Pulmonary artery endothelial cell (primary cell): ENCODE data around the gene TAF1. TPM values are rescaled to one million over a fixed set of nuclear protein-coding genes. Genes with fewer than 3 reads are reported as not detected.
"Not testable (repeated sequence)": the region's sequence is repeated elsewhere in the genome, so short reads cannot be mapped to it uniquely, and the experiment has no call there.

Experiments used
- DNase-seq: peaks from one replicate; pipeline ENCODE4 v3.0.0-alpha.2; 2011; ENCODE audit warnings: low read depth, low spot score
- total RNA-seq: library from RNA; depleted of rRNA; stranded (reverse); fragments of >200 nt; gene quantifications from 2 replicates; pipeline ENCODE4 v1.2.3, GENCODE V29; 2014

Gene TAF1
- total RNA-seq, 1 donor from 2014 or later: 37.2 TPM

DNA sequence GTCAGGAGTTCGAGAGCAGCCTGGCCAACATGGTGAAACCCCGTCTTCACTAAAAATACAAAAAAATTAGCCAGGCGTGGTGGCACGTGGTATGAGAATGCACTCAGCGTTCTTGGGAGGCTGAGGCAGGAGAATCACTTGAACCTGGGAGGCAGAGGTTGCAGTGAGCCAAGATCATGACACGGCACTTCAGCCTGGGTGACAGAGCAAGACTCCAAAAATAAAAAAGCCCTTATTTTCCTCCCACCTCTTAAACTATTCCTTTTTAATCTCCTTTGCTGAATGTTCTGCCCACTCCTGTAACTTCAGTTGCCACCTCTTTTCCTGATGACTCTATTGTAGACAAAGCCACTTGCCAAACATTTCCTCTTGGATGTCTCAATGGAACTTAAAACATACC is 72.6 kb downstream of the TAF1 start:
- no peak for DNase-seq

DNA sequence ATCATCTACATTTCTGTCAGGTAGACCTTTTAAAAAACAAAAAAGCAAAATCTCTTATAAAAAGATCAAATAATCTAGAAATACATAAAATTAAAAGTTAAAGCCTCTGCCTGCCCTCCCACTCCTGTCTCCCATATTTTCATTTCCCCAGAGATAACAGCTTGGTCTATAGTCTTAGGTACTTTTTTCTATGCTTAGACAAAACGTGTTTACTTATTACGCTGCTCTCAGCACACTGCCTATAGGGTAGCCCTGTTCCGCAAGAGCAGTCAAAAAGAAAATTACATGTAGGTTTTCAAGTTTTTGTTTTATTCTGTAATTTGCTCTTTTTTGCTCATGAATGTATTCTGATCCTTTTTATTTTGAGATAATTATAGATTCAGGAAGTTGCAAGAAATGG is 73.3 kb downstream of the TAF1 start:
- no peak for DNase-seq

DNA sequence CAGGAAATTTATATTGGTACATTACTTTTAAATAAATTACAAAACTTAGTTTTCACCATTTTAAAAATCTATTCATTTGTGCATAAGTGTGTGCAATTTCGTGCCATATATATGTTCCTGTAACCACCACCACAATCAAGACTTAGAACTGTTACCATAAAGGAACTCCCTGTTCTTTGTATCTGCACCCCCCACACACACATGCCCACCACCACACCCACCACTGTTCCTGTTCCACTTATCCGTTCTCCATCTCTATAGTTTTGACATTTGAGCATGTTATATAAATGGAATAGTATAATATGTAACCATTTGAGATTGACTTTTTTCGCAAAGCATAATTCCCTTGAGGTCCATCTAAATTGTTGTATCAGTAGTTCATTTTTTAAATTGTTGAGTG is 73.7 kb downstream of the TAF1 start:
- DNase-seq: no peak

DNA sequence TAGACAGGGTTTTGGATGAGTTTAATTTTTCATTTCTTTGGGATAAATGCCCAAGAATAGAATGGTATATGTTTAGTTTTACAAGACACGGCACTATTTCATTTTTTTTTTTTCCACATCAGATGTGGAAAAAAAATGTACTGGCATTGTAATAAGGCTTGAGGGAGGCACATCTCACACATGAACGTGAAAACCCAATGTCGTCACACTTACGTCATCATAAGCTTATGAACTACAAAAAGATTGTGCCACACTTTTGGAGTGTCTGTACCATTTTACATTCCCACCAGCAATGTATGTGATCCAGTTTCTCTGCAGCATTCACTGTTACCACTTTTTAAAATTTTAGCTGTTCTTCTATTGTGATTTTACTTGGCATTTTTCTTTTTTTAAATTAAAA is 74.2 kb downstream of the TAF1 start:
- DNase-seq: no peak

DNA sequence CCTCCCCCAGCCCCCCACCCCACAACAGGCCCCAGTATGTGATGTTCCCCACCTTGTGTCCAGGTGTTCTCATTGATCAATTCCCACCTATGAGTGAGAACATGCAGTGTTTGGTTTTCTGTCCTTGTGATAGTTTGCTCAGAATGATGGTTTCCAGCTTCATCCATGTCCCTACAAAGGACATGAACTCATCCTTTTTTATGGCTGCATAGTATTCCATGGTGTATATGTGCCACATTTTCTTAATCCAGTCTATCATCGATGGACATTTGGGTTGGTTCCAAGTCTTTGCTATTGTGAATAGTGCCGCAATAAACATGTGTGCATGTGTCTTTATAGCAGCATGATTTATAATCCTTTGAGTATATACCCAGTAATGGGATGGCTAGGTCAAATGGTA is 75.7 kb downstream of the TAF1 start:
- DNase-seq: not testable (repeated sequence)

DNA sequence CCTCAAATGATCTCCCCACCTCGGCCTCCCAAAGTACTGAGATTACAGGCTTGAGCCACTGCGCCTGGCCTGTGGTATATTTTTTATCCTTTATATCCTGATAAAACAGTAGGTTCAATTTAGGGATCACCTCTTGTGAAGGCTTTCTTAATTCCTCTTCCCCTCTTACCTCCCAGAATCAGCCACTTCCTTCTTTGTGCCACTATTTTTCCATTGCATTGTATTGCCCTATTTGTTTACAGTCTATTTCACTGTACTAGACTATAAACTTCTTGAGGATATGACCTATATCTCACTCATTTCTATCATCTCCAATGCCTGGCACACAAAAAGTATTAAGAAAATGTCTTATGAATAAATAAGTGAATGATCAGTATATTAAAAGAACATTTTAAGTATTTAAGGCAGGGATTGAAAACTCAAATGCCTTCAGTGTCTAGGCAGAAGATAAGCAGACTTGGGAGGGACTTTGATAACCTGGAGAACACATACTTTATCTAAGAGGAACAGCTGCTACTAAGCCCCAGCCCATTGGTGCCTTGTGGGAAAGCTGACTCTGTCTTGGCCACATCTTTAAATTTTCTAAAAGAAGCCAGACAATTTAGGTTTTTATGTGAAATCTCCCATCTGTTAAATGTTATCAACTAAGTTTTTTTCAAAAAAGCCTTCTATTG is 84.4 kb downstream of the TAF1 start:
- no peak for DNase-seq

DNA sequence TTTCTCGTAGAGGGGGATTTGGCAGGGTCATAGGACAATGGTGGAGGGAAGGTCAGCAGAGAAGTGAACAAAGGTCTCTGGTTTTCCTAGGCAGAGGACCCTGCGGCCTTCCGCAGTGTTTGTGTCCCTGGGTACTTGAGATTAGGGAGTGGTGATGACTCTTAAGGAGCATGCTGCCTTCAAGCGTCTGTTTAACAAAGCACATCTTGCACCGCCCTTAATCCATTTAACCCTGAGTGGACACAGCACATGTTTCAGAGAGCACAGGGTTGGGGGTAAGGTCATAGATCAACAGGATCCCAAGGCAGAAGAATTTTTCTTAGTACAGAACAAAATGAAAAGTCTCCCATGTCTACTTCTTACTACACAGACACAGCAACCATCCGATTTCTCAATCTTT is 85.4 kb downstream of the TAF1 start:
- DNase-seq: not testable (repeated sequence)

DNA sequence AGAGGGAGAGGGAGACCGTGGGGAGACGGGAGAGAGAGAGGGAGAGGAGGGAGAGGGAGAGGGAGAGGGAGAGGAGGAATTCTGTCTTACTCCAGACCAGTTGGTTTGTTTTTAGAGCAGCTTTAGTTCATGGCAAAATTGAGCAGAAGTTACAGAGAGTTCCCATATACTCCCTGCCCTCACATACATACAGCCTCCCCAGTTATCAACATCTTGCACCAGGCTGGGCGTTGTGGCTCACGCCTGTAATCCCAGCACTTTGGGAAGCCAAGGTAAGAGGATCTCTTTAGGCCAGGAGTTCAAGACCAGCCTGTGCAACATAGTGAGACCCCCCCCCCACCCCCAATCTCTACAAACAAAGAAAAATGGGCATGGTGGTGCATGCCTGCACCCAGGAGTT is 86.9 kb downstream of the TAF1 start:
- no peak for DNase-seq

DNA sequence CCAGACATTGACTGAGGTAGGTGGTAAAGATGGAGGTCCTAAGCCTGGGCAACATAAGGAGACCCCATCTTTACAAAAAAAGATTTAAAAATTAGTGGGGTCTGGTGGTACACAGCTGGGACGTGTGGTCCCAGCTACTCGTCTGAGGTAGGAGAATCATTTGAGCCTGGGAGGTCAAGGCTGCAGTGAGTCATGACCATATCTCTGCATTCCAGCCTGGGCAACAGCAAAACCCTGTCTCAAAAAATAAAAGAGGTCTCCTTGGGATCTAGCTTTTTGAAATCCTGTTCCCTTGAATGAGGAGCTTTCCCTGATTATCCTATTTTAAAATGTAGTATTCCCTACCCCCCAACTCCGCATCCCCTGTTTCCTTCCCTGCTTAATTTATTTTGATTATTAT is 88.1 kb downstream of the TAF1 start:
- DNase-seq: no peak

DNA sequence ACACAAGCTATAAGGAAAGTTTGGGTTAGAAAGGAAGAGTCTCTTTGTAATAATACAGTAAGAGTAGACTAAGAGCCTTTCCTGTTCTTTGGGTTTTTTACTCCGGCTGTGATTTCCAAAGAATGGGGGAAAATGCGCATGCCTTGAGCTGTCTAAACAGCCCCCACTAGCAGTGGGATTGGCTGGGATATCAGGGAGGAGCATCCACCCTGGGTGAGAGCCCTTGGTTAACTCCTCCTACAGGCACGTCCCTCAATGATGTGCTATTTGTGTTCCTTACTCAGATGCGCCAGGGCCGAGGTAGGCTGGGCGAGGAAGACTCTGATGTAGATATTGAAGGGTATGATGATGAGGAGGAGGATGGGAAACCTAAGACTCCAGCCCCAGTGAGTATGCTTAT is 92.7 kb downstream of the TAF1 start:
- no peak for DNase-seq

DNA sequence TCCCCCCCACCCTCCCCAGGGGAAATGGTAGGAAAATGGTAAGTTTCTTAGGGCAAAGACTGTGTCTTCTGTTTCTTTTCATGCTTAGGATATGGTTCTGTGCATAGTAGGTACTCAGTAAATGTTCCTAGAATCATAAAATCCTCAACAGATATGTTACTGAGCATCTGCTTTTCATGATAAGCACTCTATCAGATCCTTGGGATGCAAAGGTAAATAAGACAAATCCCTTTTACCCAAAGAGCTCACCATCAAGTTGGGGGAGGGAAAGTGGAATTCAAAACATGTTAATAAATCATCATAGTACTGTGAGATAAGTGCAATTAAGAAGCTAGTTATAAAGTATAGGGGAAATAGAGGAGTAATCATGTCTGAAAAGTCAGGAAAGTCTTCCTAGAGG is 98.8 kb downstream of the TAF1 start:
- DNase-seq: no peak

DNA sequence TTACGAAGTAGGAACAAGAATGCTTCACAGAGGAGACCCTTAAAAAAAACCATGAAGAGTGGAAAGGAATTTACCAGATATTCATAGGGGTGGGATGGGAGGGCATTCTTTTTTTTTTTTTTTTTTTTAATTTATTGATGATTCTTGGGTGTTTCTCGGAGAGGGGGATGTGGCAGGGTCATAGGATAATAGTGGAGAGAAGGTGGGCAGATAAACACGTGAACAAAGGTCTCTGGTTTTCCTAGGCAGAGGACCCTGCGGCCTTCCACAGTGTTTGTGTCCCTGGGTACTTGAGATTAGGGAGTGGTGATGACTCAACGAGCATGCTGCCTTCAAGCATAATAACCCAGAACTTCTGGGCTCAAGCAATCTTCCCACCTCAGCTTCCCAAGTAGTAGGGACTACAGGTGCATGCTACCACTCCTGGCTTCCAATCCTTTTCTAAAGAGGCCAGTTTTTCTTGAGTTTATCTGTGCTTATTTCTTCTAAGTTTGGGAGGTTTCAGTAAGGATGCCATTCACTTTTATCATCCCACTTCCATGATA is 100.9 kb downstream of the TAF1 start:
- DNase-seq: no peak

DNA sequence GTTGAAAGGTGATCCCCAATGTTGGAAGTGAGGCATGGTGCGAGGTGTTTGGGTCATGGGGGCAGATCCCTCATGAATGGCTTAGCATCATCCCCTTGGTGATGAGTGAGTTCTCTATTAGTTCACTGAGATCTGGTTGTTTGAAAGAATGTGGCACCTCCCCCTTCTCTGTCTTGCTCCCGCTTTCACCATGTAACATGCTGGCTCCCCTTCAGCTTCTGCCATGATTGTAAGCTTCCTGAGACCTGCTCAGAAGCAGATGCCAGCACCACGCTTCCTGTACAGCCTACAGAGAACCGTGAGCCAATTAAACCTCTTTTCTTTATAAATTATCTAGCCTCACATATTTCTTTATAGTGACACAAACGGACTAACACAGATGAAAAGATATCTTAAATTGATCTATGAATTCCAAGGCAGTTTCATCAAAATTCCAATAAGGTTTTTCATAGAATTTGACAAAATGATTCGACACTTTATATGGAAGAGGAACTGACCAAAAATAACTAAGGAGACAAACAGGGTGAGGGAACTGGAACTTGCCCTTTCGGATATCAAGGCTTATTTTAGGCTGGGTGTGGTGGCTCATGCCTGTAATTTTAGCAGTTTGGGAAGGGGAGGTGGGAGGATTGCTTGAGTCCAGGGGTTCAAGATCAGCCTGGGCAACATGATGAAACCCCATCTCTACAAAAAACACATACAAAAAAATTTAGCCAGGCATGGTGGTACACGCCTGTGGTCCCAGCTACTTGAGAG is 109.8 kb downstream of the TAF1 start:
- no peak for DNase-seq

DNA sequence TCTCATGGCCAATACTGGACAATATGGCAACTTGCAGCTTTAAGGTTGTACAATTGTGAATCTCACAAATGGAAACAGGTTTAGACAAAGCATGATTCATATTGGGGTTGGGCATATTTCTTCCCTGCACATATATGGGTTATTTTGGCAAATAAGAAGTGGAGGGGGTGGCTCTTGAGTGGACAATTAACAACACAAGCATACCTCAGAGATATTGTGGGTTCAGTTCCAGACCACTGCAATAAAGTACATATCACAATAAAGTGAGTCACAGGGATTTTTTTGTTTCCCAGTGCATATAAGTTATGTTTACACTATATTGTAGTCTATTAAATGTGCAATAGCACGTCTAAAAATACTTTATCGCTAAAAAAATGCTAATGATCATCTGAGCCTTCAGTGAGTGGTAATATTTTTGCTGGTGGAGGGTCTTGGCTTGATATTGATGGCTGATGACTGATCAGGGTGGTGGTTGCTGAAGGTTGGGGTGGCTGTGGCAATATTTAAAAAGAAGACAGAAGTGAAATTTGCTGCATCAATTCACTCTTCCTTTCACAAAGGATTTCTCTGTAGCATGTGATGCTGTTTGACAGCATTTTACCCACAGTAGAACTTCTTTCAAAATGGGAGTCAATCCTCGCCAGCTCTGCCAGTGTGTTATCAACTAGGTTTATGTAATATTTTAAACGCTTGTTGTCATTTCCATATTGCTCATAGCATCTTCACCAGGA is 116.2 kb downstream of the TAF1 start:
- no peak for DNase-seq

DNA sequence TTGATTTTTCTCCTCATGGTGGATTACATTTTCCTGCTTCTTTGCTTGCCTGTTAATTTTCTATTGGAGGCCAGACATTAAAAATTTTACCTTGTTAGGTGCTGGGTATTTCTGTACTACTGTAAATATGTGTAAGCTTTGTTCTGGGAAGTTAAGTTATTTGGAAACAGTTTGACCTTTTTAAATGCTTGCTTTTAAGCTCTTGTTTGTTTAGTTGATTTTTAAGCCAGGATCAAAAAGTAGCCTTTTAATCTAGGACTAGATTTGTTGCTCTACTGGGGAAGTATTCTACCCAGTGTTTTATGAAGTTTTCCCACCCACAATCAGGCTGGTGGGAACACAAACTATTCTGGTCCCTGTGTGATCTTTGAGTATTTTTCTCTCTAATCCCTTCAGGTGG is 121.7 kb downstream of the TAF1 start:
- no peak for DNase-seq

DNA sequence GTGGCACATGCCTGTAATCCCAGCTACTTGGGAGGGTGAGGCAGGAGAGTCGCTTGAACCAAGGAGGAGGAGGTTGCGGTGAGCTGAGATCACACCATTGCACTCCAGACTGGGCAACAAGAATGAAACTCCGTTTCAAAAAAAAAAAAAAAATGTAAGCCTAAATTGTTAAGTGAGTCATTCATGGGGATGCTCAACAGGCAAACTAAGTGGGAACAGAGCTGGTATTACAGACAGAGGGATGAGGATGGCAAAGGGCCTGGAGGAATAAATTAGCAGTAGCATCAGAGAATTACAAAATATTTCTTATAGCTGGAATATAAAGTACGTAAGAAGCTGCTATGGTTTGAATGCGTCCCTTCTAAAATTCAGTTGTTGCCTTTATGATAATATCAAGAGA is 123.4 kb downstream of the TAF1 start:
- DNase-seq: no peak

DNA sequence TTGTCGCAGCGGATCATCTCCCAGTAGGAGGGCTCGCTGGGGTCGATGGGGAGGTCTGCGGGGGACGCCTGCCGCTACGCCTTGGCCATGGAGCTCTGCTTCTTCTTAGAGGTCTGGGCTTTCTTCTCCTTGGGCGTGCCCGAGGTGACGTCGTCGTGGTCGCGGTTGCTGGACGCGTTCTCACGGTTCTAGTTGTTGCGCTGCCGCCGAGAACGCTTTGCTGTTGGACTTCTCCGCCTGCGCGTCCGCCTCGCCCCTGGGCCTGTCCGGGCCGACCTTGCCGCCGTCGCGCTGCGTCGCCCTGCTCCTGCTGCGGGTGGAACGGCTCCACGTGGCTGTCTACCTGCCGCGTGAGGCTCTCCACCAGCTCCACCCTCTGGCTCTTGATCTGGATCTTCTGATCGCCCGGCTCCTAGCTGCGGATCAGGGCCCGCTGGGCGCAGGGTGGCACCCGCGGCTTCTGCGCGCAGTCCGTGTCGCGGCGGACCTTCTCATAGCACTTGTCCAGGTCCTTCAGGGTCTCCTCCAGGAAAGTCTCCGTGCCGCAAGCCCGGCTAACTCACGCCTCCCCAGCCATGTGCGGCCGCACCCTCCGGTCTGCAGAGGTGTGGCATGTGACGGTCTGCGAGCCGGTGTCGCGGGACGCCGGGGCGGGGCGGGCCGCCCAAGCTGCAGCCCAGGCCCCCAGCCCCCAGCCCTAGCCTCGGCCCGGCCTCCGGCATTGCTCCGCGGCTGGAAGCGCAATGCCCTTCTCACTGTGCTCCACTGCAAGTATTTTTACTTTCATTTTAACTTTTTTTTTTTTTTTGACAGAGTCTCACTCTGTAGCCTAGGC is 126.3 kb downstream of the TAF1 start:
- DNase-seq: no peak

DNA sequence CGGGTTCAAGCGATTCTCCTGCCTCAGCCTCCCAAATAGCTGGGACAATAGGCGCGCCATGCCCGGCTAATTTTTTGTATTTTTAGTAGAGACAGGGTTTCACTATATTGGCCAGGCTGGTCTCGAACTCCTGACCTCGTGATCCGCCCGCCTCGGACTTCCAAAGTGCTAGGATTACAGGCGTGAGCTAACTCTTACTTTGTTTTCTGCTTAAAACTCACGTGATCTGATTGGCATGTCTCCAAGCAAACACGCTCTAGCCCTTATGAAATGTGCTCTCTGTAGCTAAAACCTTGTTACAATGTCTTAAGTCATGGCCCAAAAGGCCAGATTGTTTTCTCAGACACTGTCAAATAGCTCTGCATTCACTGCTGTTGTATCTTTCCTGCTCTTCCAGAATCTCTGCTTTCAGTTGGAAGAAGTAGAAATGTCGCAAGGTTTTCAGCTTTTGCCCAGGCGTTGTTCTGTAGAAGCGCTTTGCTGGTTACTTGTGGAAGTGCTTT is 127.0 kb downstream of the TAF1 start:
- DNase-seq: no peak

DNA sequence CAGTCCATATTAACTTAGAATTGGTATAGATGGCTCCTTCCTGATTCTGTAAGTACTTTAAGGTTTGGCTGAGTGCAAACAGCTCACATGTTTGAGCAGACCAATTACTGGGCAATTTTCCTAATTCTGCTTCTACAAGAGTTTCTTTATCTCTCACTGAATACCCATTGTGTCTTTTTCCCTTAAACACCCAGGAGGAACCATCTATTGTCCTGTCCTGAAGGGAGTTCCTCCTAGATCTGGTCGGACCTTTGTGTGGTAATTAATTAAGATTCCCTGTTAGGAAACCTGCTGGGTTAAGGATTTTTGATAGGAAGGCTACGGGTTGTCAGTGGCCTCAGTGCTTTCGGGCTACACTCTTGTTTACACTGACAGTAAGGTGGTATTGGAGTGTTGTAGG is 129.8 kb downstream of the TAF1 start:
- not testable (repeated sequence) for DNase-seq

DNA sequence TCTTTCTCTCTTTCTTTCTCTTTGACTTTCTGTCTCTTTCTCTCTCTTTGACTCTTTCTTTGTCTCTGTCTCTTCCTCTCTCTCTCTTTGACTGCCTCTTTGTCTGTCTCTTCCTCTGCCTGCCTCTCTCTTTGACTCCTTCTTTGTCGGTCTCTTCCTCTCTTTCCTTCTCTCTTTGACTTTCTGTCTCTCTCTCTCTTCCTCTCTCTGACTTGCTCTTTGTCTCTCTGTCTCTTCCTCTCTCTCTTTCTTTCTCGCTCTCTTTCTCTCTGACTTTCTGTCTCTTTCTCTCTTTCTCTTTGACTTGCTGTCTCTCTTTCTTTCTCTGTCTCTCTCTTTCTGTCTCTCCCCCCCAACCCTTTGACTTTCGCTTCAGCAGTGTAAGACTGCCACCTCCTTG is 130.3 kb downstream of the TAF1 start:
- DNase-seq: no peak

DNA sequence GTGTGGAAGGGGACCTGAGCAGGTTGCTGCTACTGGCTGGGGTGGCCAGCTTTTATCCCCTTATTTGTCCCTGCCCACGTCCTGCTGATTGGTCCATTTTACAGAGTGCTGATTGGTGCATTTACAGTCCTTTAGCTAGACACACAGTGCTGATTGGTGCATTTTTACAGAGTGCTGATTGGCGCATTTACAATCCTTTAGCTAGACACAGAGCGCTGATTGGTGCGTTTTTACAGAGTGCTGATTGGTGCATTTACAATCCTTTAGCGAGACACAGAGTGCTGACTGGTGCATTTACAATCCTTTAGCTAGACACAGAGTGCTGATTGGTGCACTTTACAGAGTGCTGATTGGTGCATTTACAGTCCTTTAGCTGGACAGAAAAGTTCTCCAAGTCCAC is 135.9 kb downstream of the TAF1 start:
- DNase-seq: not testable (repeated sequence)
